T47D (cell line): ENCODE measurements around the gene MACF1.

Experiments
- DNase-seq, 2 experiments: peaks; one replicate each; pipeline versions ENCODE4 v3.0.0 to v3.0.0-alpha.2; 2011 to 2012; ENCODE audit warnings: low read depth in 1 of 2, low spot score in 1 of 2
- JUND ChIP-seq: IDR thresholded peaks from 2 replicates; pipeline ENCODE4 v1.6.1; 2012; ENCODE audit warnings: low read depth
- in situ Hi-C: cut with HindIII; loops from 2 replicates; pipeline ENCODE4 v1.10.0; 2016; ENCODE audit warnings: low sequenced_read_pairs, low pct_unique_long_range_greater_than_20kb

The MACF1 gene

GRCh38 chr1:39379187-39379586 is 174.7 kb downstream of the MACF1 start:
- in situ Hi-C loops, result no loop called here
- TF ChIP-seq JUND, result no peak
- no peak for DNase-seq

GRCh38 chr1:39380036-39380435 is 175.5 kb downstream of the MACF1 start:
- in situ Hi-C loops, result no loop called here
- no peak for DNase-seq
- TF ChIP-seq JUND, result no peak

GRCh38 chr1:39381839-39382238 is 177.3 kb downstream of the MACF1 start:
- no peak for DNase-seq
- in situ Hi-C loops, result no loop called here
- TF ChIP-seq JUND, result no peak

DNA sequence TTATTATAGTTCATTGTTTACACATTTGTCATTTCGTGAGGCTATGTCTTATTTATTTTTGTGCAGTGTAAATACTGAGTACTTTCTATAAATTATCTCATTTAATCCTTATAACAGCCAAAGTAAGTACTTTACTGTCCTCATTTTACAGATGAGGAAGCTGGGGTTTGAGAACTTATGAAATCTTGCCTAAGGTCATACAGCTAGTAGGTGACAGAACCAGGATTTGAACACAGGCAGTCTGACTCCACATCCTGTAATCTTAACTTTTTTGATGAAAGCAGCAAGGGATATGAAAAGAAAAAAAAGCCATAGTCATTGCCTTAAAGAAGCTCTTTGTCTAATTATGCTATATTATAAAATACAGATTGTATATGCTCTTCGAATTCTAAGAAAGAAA is 179.8 kb downstream of the MACF1 start:
- no peak for DNase-seq
- no peak for TF ChIP-seq JUND
- in situ Hi-C loops, result no loop called here

DNA sequence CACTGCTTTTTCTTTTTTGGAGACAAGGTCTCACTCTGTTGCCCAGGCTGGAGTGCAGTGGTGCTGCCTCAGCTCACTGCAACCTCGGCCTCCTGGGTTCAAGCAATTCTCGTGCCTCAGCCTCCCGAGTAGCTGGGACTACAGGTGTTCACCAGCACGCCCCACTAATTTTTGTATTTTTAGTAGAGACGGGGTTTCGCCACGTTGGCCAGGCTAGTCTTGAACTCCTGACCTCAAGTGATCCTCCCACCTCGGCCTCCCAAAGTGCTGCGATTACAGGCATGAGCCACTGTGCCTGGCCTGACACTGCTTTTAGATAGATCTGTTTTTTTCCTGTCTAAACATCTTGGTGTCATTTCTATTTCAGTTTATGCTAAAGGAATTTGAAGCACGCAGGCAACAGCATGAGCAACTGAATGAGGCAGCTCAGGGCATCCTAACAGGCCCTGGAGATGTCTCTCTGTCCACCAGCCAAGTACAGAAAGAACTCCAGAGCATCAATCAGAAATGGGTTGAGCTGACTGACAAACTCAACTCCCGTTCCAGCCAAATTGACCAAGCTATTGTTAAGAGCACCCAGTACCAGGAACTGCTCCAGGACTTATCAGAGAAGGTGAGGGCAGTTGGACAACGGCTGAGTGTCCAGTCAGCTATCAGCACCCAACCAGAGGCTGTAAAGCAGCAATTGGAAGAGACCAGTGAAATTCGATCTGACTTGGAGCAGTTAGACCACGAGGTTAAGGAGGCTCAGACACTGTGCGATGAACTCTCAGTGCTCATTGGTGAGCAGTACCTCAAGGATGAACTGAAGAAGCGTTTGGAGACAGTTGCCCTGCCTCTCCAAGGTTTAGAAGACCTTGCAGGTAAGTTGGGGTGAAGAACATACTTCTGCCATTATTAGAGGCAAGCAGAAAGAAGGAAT is 180.8 kb downstream of the MACF1 start:
- in situ Hi-C loops, result no loop called here
- TF ChIP-seq JUND, result no peak
- DNase-seq, result no peak

- no peak for TF ChIP-seq JUND
- no peak for DNase-seq
- in situ Hi-C loops, result no loop called here
These were observed 182.5 kb downstream of the MACF1 start for GRCh38 chr1:39386997-39387396.

DNA sequence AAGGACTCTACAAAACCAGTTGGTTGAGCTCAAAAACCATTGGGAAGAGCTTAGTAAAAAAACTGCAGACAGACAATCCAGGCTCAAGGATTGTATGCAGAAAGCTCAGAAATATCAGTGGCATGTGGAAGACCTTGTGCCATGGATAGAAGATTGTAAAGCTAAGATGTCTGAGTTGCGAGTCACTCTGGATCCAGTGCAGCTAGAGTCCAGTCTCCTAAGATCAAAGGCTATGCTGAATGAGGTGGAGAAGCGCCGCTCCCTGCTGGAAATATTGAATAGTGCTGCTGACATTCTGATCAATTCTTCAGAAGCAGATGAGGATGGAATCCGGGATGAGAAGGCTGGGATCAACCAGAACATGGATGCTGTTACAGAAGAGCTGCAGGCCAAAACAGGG is 183.0 kb downstream of the MACF1 start:
- peak in 1 of 2 experiments; percentile 38 for DNase-seq
- in situ Hi-C loops, result no loop called here
- no peak for TF ChIP-seq JUND

GRCh38 chr1:39391691-39392679 is 187.5 kb downstream of the MACF1 start:
- in situ Hi-C loops, result no loop called here
- no peak for TF ChIP-seq JUND
- DNase-seq, result no peak

GRCh38 chr1:39392851-39393573 is 188.5 kb downstream of the MACF1 start:
- in situ Hi-C loops, result no loop called here
- no peak for DNase-seq
- no peak for TF ChIP-seq JUND

DNA sequence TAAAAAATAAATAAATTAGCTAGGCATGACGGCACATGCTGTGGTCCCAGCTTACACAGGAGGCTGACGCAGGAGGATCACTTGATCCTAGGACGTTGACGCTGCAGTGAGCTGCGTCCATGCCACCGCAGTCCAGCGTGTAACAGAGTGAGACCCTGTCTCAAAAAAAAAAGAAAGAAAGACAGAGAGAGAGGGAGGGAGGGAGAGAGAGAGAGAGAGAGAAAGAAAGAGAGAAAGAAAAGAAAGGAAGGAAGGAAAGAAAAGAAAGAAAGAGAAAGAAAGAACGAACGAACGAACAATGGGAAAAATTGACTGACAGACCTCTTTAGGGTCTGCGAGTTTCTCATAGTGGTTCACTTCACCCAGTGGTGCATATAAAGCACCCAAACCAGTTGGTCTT is 189.2 kb downstream of the MACF1 start:
- in situ Hi-C loops, result no loop called here
- no peak for DNase-seq
- no peak for TF ChIP-seq JUND

DNA sequence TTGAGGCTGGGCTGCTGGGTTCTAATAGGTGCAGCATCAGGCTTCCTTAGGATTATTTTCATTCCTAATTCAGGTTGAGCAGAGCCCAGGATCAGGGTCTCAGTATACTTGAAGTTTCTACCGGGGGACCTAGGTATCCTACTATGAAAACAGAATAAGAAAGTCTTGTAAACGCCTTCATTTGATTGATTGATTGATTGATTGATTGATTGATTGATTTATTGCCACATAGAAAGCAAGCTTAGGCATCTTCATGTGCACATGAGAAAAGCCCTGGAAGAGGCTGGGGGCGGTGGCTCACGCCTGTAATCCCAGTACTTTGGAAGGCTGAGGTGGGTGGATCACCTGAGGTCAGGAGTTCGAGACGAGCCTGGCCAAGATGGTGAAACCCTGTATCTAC is 189.6 kb downstream of the MACF1 start:
- no peak for DNase-seq
- no peak for TF ChIP-seq JUND
- in situ Hi-C loops, result no loop called here

DNA sequence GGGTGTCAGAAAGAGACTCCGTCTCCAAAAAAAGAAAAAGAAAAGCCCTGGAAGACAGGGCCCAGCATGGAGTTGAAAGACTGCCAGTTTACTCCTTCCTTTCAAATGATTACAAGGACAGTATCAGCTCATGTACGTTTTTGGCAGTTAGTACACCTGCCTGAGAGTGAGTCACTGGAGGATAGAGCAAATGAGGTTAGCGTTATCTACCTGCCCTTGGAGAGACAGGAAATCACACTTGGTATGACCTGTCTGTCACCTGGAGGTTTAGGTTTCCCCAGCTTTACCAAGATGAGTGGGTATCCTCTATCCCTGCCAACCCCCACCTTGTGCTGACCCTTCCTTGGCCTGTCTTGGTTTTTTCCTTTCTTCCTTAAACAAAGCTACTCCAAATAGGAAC is 190.1 kb downstream of the MACF1 start:
- in situ Hi-C loops, result no loop called here
- TF ChIP-seq JUND, result no peak
- no peak for DNase-seq

GRCh38 chr1:39395357-39395831 is 190.9 kb downstream of the MACF1 start:
- in situ Hi-C loops, result no loop called here
- no peak for TF ChIP-seq JUND
- DNase-seq, result peak in 1 of 2 experiments; percentile 69
